HepG2 (cell line): ENCODE measurements around the gene UCKL1. TPM values are rescaled to one million over a fixed set of nuclear protein-coding genes. Genes with fewer than 3 reads are reported as not detected.
A peak's percentile ranks its signal among the peaks of the same experiment; 100 is the strongest.

ENCODE experiments used
- AHDC1 ChIP-seq: sonication (generic); formaldehyde crosslinking; IDR thresholded peaks from 2 replicates; pipeline ENCODE4 v1.5.1; 2020; ENCODE audit warnings: mild to moderate bottlenecking, missing genetic modification reagents, borderline replicate concordance
- ARHGAP35 ChIP-seq: sonication (generic); formaldehyde crosslinking; IDR thresholded peaks from 2 replicates; pipeline ENCODE4 v1.9.0; 2022; ENCODE audit warnings: mild to moderate bottlenecking, inconsistent platforms, moderate library complexity, missing genetic modification reagents, borderline replicate concordance
- BORCS8-MEF2B ChIP-seq: sonication (generic); formaldehyde crosslinking; IDR thresholded peaks from 2 replicates; pipeline ENCODE4 v1.8.0; 2022; ENCODE audit warnings: mild to moderate bottlenecking, missing genetic modification reagents
- CSRNP2 ChIP-seq: sonication (generic); formaldehyde crosslinking; conservative IDR thresholded peaks from 2 replicates; pipeline ENCODE4 v1.8.0; 2022; ENCODE audit warnings: low read depth, missing genetic modification reagents
- KDM5A ChIP-seq: fragments of 200-600 bp; sonication (generic); IDR thresholded peaks from 2 replicates; pipeline ENCODE4 v1.7.0; 2018; ENCODE audit warnings: antibody characterized with exemption, mild to moderate bottlenecking, low read length, borderline replicate concordance
- RAD21 ChIP-seq: fragments of 450-650 bp; formaldehyde crosslinking; IDR thresholded peaks from 2 replicates; pipeline ENCODE4 v1.5.0; 2020; ENCODE audit warnings: mild to moderate bottlenecking
- SAFB2 ChIP-seq: sonication (generic); formaldehyde crosslinking; IDR thresholded peaks from 2 replicates; pipeline ENCODE4 v1.5.1; 2020; ENCODE audit warnings: missing genetic modification reagents, low read depth, mild to moderate bottlenecking, borderline replicate concordance
- TCF7 ChIP-seq: sonication (generic); IDR thresholded peaks from 2 replicates; pipeline ENCODE4 v1.6.1; 2016; ENCODE audit warnings: antibody characterized with exemption, low read depth
- ZBTB3 ChIP-seq: sonication (generic); formaldehyde crosslinking; IDR thresholded peaks from 2 replicates; pipeline ENCODE4 v1.4.0; 2020; ENCODE audit warnings: low read depth, mild to moderate bottlenecking, moderate library complexity, missing genetic modification reagents, borderline replicate concordance
- ZNF776 ChIP-seq: sonication (generic); formaldehyde crosslinking; IDR thresholded peaks from 2 replicates; pipeline ENCODE4 v1.4.0; 2020; ENCODE audit warnings: mild to moderate bottlenecking, missing genetic modification reagents
- polyA plus RNA-seq, 8 experiments: library from polyadenylated mRNA; depleted of rRNA in 3 of 8; stranded (reverse) in 7 of 8; unstranded in 1 of 8; fragments of >200 nt; fragmentation: Illumina TruSeq in 4 of 8; extraction: Trizol in 4 of 8; gene quantifications; 2 replicates each; pipeline versions ENCODE4 v1.2.1 to v1.2.3, GENCODE V29; 2011 to 2016; ENCODE audit warnings: low read depth in 4 of 8, missing spikeins in 1 of 8, mixed read lengths in 1 of 8; ENCODE audit not compliant: insufficient read depth in 1 of 8
- total RNA-seq, 5 experiments: library from RNA; depleted of rRNA; stranded (reverse); fragments of >200 nt; fragmentation: Illumina TruSeq; extraction: Trizol; gene quantifications; 2 replicates each; pipeline ENCODE4 v1.2.3, GENCODE V29; 2016; ENCODE audit warnings: low read depth in 1 of 5
- TF ChIP-seq, protein P1 (sequence below): sonication (generic); formaldehyde crosslinking; IDR thresholded peaks from 2 replicates; pipeline ENCODE4 v1.4.0; 2020; ENCODE audit warnings: missing genetic modification reagents
- TF ChIP-seq, protein P2 (sequence below): sonication (generic); formaldehyde crosslinking; IDR thresholded peaks from 2 replicates; pipeline ENCODE4 v1.8.1; 2023; ENCODE audit warnings: mild to moderate bottlenecking, missing genetic modification reagents

Gene UCKL1
- total and polyA plus RNA-seq, 2 of the 13 experiments (the other 11 are each of a cell fraction or from before 2014, with no cell fraction given) = 50.2 to 126 TPM

DNA sequence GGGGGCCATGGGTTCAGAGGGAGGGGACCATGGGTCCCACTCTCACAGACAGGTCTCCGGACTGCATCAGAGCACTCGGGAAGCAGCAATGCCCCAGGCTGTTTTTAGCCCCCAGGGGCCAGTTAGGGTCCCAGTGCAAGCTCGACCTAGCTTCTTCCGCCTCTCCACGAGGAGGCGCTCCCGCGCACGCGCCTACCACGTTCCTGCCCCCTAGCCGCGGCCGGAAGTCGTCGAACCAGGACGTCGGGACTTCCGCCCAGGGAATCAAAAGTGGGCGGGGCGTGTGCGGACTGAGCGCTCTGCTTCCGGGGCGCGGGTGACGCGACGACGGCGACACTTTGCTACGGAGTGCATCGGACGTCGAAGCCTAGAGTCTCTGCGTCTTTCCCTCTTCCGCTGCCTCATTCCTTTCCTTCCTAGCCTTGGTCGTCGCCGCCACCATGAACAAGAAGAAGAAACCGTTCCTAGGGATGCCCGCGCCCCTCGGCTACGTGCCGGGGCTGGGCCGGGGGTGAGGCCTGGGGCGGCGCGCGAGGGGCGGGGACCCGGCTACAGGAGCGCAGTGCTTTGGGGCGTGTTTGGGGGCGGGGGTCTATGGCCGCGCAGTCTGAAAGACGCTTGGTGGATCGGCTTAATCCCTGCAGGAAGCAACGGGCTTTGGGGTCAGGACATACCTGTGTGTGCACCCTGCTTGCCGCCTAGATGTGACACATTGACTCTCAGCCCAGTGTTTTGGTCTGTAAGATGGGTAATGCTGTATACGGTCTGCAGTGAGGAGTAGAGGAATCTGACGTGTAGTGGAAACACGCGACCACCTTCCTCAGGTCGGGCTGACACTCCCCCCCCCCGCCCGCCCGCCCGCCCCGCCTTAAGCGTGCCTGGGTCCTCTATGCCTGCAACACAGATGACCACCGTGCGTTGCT, 24.9 kb upstream of the UCKL1 start, which contains the start of gene PRPF6 (continued):
- TF ChIP-seq, protein P1, sequence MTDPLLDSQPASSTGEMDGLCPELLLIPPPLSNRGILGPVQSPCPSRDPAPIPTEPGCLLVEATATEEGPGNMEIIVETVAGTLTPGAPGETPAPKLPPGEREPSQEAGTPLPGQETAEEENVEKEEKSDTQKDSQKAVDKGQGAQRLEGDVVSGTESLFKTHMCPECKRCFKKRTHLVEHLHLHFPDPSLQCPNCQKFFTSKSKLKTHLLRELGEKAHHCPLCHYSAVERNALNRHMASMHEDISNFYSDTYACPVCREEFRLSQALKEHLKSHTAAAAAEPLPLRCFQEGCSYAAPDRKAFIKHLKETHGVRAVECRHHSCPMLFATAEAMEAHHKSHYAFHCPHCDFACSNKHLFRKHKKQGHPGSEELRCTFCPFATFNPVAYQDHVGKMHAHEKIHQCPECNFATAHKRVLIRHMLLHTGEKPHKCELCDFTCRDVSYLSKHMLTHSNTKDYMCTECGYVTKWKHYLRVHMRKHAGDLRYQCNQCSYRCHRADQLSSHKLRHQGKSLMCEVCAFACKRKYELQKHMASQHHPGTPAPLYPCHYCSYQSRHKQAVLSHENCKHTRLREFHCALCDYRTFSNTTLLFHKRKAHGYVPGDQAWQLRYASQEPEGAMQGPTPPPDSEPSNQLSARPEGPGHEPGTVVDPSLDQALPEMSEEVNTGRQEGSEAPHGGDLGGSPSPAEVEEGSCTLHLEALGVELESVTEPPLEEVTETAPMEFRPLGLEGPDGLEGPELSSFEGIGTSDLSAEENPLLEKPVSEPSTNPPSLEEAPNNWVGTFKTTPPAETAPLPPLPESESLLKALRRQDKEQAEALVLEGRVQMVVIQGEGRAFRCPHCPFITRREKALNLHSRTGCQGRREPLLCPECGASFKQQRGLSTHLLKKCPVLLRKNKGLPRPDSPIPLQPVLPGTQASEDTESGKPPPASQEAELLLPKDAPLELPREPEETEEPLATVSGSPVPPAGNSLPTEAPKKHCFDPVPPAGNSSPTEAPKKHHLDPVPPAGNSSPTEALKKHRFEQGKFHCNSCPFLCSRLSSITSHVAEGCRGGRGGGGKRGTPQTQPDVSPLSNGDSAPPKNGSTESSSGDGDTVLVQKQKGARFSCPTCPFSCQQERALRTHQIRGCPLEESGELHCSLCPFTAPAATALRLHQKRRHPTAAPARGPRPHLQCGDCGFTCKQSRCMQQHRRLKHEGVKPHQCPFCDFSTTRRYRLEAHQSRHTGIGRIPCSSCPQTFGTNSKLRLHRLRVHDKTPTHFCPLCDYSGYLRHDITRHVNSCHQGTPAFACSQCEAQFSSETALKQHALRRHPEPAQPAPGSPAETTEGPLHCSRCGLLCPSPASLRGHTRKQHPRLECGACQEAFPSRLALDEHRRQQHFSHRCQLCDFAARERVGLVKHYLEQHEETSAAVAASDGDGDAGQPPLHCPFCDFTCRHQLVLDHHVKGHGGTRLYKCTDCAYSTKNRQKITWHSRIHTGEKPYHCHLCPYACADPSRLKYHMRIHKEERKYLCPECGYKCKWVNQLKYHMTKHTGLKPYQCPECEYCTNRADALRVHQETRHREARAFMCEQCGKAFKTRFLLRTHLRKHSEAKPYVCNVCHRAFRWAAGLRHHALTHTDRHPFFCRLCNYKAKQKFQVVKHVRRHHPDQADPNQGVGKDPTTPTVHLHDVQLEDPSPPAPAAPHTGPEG (CRISPR knock-in tag) = no peak
- no peak; the same call in 1 of the 2 replicates for TF ChIP-seq TCF7
- TF ChIP-seq ZNF776 (CRISPR knock-in tag) = peak; percentile 92
- TF ChIP-seq, protein P2, sequence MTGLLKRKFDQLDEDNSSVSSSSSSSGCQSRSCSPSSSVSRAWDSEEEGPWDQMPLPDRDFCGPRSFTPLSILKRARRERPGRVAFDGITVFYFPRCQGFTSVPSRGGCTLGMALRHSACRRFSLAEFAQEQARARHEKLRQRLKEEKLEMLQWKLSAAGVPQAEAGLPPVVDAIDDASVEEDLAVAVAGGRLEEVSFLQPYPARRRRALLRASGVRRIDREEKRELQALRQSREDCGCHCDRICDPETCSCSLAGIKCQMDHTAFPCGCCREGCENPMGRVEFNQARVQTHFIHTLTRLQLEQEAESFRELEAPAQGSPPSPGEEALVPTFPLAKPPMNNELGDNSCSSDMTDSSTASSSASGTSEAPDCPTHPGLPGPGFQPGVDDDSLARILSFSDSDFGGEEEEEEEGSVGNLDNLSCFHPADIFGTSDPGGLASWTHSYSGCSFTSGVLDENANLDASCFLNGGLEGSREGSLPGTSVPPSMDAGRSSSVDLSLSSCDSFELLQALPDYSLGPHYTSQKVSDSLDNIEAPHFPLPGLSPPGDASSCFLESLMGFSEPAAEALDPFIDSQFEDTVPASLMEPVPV (CRISPR knock-in tag) = peak; percentile 93
- peak; percentile 83; the same call in 1 of the 2 replicates for TF ChIP-seq SAFB2
- TF ChIP-seq CSRNP2 (CRISPR knock-in tag) = 0 out of 2 replicates have a peak, but pooled peaks have one; percentile 26
- peak; percentile 66; the same call in 1 of the 2 replicates for TF ChIP-seq ZBTB3 (CRISPR knock-in tag)
- peak; percentile 94 for TF ChIP-seq RAD21
- TF ChIP-seq BORCS8-MEF2B = peak; percentile 95
- TF ChIP-seq ARHGAP35 (CRISPR knock-in tag) = peak; percentile 97
- peak; percentile 98 for TF ChIP-seq KDM5A
- peak; percentile 58; the same call in 1 of the 2 replicates for TF ChIP-seq AHDC1
